Astrocyte of the hippocampus (primary cell): ENCODE data around the gene OR10K2.

Experiments used
- DNase-seq: peaks from one replicate; pipeline ENCODE4 v3.0.0; 2011; ENCODE audit warnings: low read depth, low spot score

Gene OR10K2

GRCh38 chr1:158371188-158371953, 54.7 kb downstream of the OR10K2 start:
- DNase-seq, result no peak
